ENCODE data around the gene SCN2B.

GRCh38 chr11:118146554-118146953 lies 29.9 kb downstream of the SCN2B start:
- TF ChIP-seq CTCF (IDR thresholded peaks at IDR 0.05; ENCODE audit: low read length) (no peak), EZH2 (optimal IDR thresholded peaks at IDR 0.05; ENCODE audit: low read depth, low read length) (no peak), EZH2phosphoT487 (IDR thresholded peaks at IDR 0.05; ENCODE audit: low read length) (no peak)
